Activated B cell treated with CpG ODN at 0.5 μM for 24 hours (primary cell): Measurements from ENCODE around the gene NLRP5. TPM values are rescaled to one million over a fixed set of nuclear protein-coding genes. Genes with fewer than 3 reads are reported as not detected.

ENCODE experiments used
- ATAC-seq: fragments of 200-7000 bp; cut with Tn5 transposase; one replicate; pipeline ENCODE4 v1.10.0; 2021; ENCODE audit warnings: low read depth, mild to moderate bottlenecking, moderate library complexity
- CTCF ChIA-PET: fragments of 350-600 bp; sonication (Branson Sonifier 250); formaldehyde crosslinking; loops from one replicate; lab custom pipeline; 2021; ENCODE audit warnings: antibody characterized with exemption; lab: Charles Lee
- POLR2A ChIA-PET: fragments of 350-600 bp; sonication (Branson Sonifier 250); formaldehyde crosslinking; loops from one replicate; lab custom pipeline; 2021; ENCODE audit warnings: antibody characterized with exemption; lab: Charles Lee
- DNase-seq: peaks from one replicate; pipeline ENCODE4 v3.0.0; 2022
- H3K27ac Mint-ChIP-seq: one replicate; pipeline ENCODE4 v1.8.0; 2020; ENCODE audit warnings: mixed read lengths
- H3K27me3 Mint-ChIP-seq: one replicate; pipeline ENCODE4 v1.8.0; 2021; ENCODE audit warnings: mixed read lengths
- H3K36me3 Mint-ChIP-seq: one replicate; pipeline ENCODE4 v1.8.0; 2021; ENCODE audit warnings: low read depth, mixed read lengths
- H3K4me1 Mint-ChIP-seq: one replicate; pipeline ENCODE4 v1.8.0; 2021; ENCODE audit warnings: mixed read lengths
- H3K4me3 Mint-ChIP-seq: one replicate; pipeline ENCODE4 v1.8.0; 2020; ENCODE audit warnings: mild to moderate bottlenecking, mixed read lengths
- H3K9me3 Mint-ChIP-seq: one replicate; pipeline ENCODE4 v1.8.0; 2020; ENCODE audit warnings: mixed read lengths
- CTCF ChIP-seq: fragments of 200-600 bp; IDR thresholded peaks from one replicate; pipeline ENCODE4 v1.8.0; 2022; ENCODE audit warnings: antibody characterized with exemption, mild to moderate bottlenecking
- intact Hi-C: fragments of 100-400 bp; cut with micrococcal nuclease; formaldehyde crosslinking; loops from one replicate; pipeline ENCODE4 v1.15.1; 2024
- total RNA-seq: library from RNA; stranded (reverse); gene quantifications from 2 replicates; pipeline ENCODE4 v1.2.3, GENCODE V29; 2022

NLRP5 gene
- total RNA-seq, 1 donor from 2014 or later: not detected

- intact Hi-C loops: no loop called here
- no peak for ATAC-seq
- CTCF ChIA-PET: interaction anchor here (2.1 kb wide), 1 partner anchor 66 kb away, joined by 13 read pairs; no protein-coding TSS in a partner anchor
- Mint-ChIP-seq H3K4me3 (no peak overlapping the region), H3K27ac (peak overlapping the region; percentile 65), H3K36me3 (peaks cover 29% of the 10 kb centered on the region), H3K9me3 (no peaks in the 10 kb centered on the region), H3K27me3 (no peaks in the 10 kb centered on the region), H3K4me1 (peaks cover 66% of the 10 kb centered on the region)
- no peak for TF ChIP-seq CTCF
- POLR2A ChIA-PET: no interaction called here
- DNase-seq: no peak
These were observed 119.8 kb downstream of the NLRP5 start for GRCh38 chr19:56106397-56106849.

- Mint-ChIP-seq H3K27ac (no peak overlapping the region), H3K36me3 (peaks cover 24% of the 10 kb centered on the region), H3K9me3 (no peaks in the 10 kb centered on the region), H3K4me1 (peaks cover 71% of the 10 kb centered on the region), H3K27me3 (no peaks in the 10 kb centered on the region), H3K4me3 (no peak overlapping the region)
- intact Hi-C loops: no loop called here
- no peak for TF ChIP-seq CTCF
- ChIA-PET CTCF (no interaction called here), POLR2A (no interaction called here)
- ATAC-seq (no peak), DNase-seq (no peak)
These were observed 120.4 kb downstream of the NLRP5 start for GRCh38 chr19:56106993-56107392.

- ChIA-PET POLR2A (interaction anchor here (0.6 to 0.8 kb wide), 2 partner anchors 33 to 475 kb away, joined by 4 to 8 read pairs; partner anchors contain the start of gene ZNF444), CTCF (no interaction called here)
- TF ChIP-seq CTCF: no peak
- ATAC-seq (no peak), DNase-seq (no peak)
- Mint-ChIP-seq H3K27me3 (no peaks in the 10 kb centered on the region), H3K27ac (no peak overlapping the region), H3K4me1 (peaks cover 76% of the 10 kb centered on the region), H3K4me3 (no peak overlapping the region), H3K9me3 (no peaks in the 10 kb centered on the region), H3K36me3 (peaks cover 17% of the 10 kb centered on the region)
- intact Hi-C loops: no loop called here
These were observed 121.2 kb downstream of the NLRP5 start for GRCh38 chr19:56107626-56108351.

- no peaks in the 10 kb centered on the region for H3K27me3 Mint-ChIP-seq
- intact Hi-C loops: no loop called here
- no peaks in the 10 kb centered on the region for H3K9me3 Mint-ChIP-seq
- ChIA-PET POLR2A (interaction anchor here (0.6 to 0.8 kb wide), 3 partner anchors 25 to 476 kb away, joined by 4 to 8 read pairs (median 5); partner anchors contain the start of gene ZNF444), CTCF (no interaction called here)
- no peak for TF ChIP-seq CTCF
- peak overlapping the region; percentile 72 for H3K27ac Mint-ChIP-seq
- no peak for ATAC-seq
- H3K4me1 Mint-ChIP-seq: peaks cover 84% of the 10 kb centered on the region
- no peak for DNase-seq
- H3K4me3 Mint-ChIP-seq: peak overlapping the region; percentile 7
- peaks cover 17% of the 10 kb centered on the region for H3K36me3 Mint-ChIP-seq
These were observed 122.0 kb downstream of the NLRP5 start for GRCh38 chr19:56108447-56109195.

GRCh38 chr19:56109226-56109625 lies 122.7 kb downstream of the NLRP5 start:
- no peaks in the 10 kb centered on the region for H3K9me3 Mint-ChIP-seq
- peaks cover 17% of the 10 kb centered on the region for H3K36me3 Mint-ChIP-seq
- ChIA-PET CTCF (no interaction called here), POLR2A (interaction anchor here (0.6 to 4.0 kb wide), 2 partner anchors 11 to 24 kb away, joined by 5 to 51 read pairs; partner anchors contain the start of gene ZNF787)
- intact Hi-C loops: no loop called here
- peak overlapping the region; percentile 28 for H3K4me3 Mint-ChIP-seq
- ATAC-seq: no peak
- peak overlapping the region; percentile 30 for H3K27ac Mint-ChIP-seq
- H3K4me1 Mint-ChIP-seq: peaks cover 89% of the 10 kb centered on the region
- H3K27me3 Mint-ChIP-seq: no peaks in the 10 kb centered on the region
- no peak for TF ChIP-seq CTCF
- DNase-seq: no peak
